Measurements from ENCODE around the gene PLEK.

GRCh38 chr2:68418419-68418818 is 53.3 kb downstream of the PLEK start:
- TF ChIP-seq ESRRA (IDR thresholded peaks at IDR 0.05; ENCODE audit: borderline replicate concordance, low read length), result no peak
- TF ChIP-seq EP300 (IDR thresholded peaks at IDR 0.05), result no peak
- no peak for TF ChIP-seq CTCF (IDR thresholded peaks at IDR 0.05)
- TF ChIP-seq CHD2 (IDR thresholded peaks at IDR 0.05; ENCODE audit: low read length, partially characterized antibody), result no peak
- no peak for TF ChIP-seq E2F6 (IDR thresholded peaks at IDR 0.05; ENCODE audit: borderline replicate concordance, low read depth)
- TF ChIP-seq MAFK (IDR thresholded peaks at IDR 0.05; ENCODE audit: partially characterized antibody), result no peak
- no peak for TF ChIP-seq RAD21 (conservative IDR thresholded peaks at IDR 0.05 in 1 of 2, IDR thresholded peaks at IDR 0.05 in 1 of 2)
- TF ChIP-seq EHMT2 (IDR thresholded peaks at IDR 0.05; ENCODE audit: low read depth), result no peak
- TF ChIP-seq JUN (IDR thresholded peaks at IDR 0.05), result no peak
- TF ChIP-seq CEBPB (IDR thresholded peaks at IDR 0.05), result no peak
- TF ChIP-seq REST (IDR thresholded peaks at IDR 0.05), result no peak

Measured in A549 (cell line).